Stimulated activated naive CD4-positive, alpha-beta T cell (primary cell): ENCODE results near the gene CORO2A.
A peak's percentile ranks its signal among the peaks of the same experiment; 100 is the strongest.

Source experiments
- DNase-seq, 6 experiments: peaks; one replicate each; lab custom pipeline; 2025; lab: John Stamatoyannopoulos, UW

The CORO2A gene

GRCh38 chr9:98219794-98220370, 27.4 kb upstream of the CORO2A start:
- no peak for DNase-seq

GRCh38 chr9:98219364-98219716, 26.9 kb upstream of the CORO2A start:
- no peak for DNase-seq

- no peak for DNase-seq
Measured at GRCh38 chr9:98218562-98219363, 26.3 kb upstream of the CORO2A start.

DNA sequence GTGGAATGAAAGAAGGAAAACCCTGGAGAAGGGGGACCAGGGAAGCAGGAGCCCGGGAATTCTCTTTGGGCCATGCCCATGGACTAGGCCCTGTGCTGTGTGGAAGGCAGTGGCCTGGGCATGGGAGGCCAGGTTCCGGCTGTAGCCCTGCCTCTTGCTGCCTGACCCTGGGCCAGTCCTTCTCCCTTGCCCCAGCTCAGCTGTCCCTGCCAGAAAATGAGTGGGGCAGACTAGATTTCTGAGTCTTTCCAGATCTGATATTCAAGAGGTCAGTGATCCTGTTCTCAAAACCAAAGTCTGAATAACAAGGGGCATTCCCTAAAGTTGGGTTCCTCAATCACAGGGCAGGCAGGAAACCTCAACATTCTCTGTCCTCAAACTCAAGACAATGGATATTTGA, 24.8 kb upstream of the CORO2A start:
- DNase-seq, result no peak

- DNase-seq, result no peak
Measured at GRCh38 chr9:98216391-98216790, 24.0 kb upstream of the CORO2A start.

- peak in 2 of 6 experiments; percentile 5 to 7 for DNase-seq
Measured at GRCh38 chr9:98215821-98216220, 23.4 kb upstream of the CORO2A start.

DNA sequence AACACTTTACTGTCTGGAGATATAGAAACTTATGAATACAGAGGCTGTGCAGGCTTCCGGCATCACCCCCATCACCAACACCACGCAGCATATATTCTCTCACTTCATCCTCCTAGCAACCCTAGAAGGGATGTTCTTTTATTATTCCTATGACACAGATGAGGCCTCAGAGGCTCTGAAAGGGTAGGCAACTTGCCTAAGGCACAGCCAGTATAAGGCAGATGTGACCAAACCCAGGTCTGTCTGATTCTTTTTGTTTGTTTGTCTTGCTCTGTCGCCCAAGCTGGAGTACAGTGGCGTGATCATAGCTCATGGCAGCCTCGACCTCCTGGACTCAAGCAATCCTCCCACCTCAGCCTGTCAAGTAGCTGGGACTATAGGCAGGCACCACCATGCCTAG, 22.8 kb upstream of the CORO2A start:
- DNase-seq, result no peak

- DNase-seq, result no peak
Measured at GRCh38 chr9:98214811-98215210, 22.4 kb upstream of the CORO2A start.

DNA sequence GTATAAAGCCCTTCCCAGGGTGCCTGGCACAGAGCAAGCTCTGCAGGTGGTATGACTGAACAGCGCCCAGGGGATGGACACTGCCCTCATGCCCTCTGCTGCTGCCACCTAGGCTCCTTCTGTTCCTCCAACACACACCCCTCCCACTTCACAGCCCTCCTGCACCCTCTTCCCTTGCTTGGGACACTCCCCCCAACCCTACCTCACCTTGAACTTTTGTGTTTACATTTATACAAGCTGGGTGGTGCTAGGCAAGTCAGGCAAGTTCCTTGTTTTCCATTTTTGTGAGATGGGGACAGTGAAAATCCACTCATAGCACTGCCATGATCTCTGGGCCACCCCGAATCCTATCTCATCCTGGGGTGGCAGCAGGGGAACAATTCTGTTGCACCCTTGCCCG, 18.8 kb upstream of the CORO2A start:
- DNase-seq, result no peak

DNA sequence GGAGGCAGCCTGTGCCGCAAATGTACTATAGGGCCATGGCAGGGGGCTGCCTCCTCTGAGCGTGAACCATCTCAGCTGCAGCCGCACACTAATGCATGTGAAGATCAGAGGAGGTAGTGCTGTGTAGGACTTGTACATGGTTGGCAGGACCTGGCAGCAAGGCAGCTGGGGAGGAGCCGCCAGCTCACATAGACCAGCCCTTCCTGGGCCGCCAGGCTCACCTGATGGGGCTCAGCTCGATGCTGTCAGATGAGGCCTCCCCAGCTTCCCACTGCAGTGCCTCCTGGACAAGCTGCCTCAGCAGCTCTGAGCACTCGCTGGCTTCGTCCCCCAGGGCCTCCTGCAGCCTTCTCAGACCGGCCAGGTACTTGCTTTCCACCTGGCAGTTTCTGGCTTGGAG, 18.0 kb upstream of the CORO2A start:
- DNase-seq, result no peak

- no peak for DNase-seq
Measured at GRCh38 chr9:98209530-98209929, 17.1 kb upstream of the CORO2A start.

DNA sequence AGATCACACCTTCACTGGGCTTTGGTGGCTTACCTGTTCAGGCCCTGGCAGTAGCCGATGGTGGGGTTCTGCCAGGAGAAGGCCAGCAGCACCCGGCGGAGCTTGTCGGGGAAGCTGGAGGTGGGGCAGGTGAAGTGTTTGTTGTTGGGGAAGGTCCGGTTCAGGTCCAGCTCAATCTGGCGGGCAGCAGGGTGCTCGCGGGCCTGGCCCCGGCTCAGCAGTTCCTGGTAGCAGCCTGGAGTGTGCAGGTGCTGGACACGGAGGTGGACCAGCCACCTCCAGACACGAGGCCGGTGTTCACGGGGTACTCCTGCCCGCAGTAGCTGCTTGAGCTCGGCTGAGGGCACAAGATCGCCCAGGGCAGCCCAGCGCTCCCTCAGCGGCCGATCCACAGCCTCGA, 16.2 kb upstream of the CORO2A start:
- DNase-seq, result no peak

DNA sequence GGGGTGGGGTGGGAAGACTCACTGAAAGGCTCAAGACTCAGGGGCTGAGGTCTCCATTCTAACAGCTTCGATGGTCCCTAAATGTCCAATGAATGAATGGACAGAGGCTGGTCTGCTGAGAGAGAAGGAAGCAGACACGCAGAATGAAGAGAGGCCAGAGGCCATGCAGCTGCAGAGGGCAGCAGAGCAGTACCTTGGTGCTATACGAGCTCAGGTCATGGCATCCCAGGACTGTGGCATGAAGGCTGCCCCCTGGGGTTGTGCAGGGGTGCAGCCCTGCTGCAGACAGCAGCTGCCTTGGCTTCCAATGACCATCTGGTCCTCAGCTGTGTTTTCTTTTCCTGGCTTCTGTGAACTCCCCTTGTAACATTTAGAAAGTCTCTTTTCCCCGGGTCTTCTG, 15.2 kb upstream of the CORO2A start:
- DNase-seq, result no peak

GRCh38 chr9:98206754-98207153, 14.3 kb upstream of the CORO2A start:
- no peak for DNase-seq

GRCh38 chr9:98204692-98205091, 12.3 kb upstream of the CORO2A start:
- DNase-seq, result no peak

DNA sequence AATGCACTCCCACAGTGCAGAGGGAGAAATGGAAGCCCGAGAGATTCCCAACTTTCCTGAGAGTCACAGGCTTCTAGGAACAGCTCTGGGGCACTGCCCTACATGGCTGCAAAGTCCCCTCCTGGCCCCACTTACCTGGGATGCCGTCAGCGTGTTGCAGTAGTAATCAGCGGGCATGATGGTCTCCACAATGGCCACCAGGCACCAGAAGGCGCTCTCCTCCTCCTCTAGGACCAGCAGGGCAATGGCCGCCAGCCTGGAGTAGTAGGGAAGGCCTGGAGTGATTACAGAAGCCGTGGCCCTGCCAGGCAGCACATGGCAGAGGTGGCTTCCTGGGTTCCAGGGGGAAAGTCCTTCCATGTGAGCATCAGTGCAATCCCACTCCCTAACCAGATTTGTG, 10.7 kb upstream of the CORO2A start:
- DNase-seq, result no peak

DNA sequence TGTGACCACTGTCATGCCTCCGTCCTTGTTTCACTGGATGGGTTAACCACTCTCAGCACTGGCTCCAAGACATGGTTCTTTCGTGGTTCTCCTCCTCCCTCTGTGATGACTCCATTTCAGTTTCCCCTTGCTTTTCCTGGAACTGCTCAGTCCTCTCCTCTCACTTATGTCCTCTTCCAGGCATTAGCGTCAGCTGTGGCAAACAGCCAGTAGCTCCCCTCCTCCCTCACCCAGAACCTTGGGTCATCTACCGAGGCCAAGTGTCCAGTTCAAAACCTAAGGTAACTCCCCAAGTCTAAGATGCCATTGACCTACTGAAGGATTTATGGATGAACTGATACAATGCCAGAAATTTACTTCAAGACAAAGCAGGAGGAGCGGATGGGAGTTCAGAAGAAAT, 9.8 kb upstream of the CORO2A start:
- DNase-seq, result no peak

DNA sequence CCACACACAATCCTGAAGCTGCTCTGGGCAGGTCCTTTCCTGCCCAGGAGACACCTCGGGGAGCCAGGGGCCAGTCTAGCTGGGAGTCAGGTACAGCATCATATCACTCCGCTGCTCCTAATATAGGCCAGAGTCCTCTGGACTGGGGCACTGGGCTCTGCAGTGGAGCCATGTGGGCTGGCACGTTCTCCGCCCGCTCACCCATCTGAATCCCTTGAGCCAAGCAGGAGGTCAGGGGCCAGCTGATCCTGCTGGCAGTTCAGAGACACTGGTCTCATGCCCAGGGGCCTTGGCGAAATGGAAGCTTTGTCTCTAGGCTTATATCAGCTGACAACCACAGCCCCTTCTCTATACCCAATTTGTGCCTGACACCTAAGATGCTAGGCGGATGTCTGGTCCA, 9.3 kb upstream of the CORO2A start:
- DNase-seq, result no peak

DNA sequence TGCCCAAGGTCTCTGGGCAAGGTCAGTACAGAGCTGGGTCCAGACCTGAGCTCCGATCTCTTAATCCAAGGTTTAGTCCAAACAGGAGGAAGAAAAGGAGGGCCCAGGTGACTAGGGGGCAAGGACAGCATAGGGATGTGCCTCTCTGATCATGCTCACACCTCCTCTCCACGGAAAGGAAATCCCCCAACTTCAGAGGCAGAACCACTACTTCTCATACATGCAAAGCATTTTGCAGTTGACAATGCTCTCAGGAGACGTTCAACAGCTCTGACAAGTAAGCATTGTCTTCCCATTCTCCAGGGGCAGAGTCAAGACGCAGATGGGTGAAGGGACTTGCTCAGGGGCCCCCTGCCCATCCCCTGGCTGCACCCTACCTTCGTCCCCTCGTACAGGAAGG, 8.7 kb upstream of the CORO2A start:
- DNase-seq, result no peak

DNA sequence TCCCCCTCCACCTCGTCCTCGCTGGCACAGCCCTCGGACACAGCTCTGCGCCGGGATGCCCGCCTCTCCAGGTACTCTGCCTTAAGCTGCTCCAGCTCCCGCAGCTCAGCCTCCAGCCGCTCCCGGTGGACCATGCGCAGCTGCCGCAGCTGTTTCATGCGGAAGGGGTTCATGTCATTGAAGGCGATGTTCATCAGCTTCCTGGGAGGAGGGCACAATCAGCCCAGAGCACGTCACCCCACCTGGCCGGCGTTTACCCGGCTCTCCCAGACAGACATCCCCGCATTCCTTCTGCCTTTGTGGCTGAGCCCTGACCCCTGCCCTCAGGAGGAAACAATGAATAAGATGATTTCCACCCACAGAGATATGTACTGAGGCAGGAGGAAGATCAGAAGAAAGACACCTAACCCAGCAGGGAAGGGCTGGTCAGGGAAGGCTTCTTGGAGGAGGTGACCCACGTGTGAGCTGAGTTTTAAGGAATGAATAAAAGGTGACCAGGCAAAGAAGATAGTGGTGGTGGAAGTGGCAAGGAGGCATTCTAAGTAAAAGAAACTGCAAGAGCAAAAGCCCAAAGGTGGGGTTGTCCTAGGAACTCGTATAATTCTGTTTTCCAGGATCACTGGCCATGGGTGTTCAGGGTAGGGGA, 7.1 kb upstream of the CORO2A start:
- DNase-seq, result no peak

DNA sequence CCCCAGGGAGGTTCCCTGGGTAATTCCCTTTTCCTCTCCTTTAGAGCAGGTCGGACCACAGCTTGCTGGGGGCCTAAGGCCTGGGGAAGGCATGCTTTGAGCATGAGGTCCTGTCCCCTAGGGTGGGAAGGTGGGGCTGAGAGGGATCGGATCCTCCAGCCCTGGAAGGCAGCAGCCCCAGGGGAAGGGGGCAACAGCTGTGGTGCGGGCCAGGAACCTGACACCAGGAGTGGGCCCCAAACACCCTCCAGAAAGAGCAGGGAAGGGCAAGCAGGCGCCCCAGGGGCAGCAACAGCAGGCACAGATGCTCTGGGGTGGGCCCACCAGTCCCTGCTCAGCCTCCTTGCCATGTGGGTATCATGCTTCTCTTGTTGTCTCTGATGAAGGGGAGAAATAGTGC, 3.2 kb upstream of the CORO2A start:
- no peak for DNase-seq

DNA sequence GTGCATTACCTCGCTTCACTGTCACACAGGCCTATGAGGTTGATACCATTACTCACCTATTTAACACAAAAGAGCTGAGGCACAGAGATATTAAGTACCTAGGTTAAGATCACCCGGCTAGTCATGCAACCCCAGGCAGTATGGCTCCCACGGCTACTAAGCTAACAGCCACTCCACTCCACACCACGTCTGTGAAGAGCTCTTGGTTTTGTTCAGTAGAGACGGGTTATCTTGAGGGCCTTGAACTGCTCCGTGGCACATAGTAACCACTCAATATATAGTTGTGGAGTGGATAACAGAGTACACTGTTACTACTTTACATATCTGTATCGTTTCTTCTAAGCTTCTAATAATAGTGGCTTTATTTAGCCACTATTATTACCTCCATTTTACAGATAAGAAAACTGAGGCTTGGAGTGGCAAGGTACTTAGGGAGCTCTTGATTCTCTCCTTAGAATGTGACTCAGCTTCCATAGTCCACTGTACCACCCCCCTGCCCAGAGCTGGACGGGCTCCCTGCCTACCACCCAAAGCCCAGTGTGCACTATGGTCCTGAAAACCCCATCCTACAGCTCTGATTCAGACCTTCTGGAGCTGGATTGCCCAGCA, 1.0 kb upstream of the CORO2A start:
- DNase-seq, result no peak
